ENCODE results near the gene RLBP1.

The RLBP1 gene

GRCh38 chr15:89184886-89185526, 36.4 kb downstream of the RLBP1 start:
- peaks cover 24 to 69% (median 58%) of the 10 kb centered on the region in 4 experiments for H3K36me3 ChIP-seq (ENCODE audit: control insufficient read depth in 4 of 4, insufficient read depth in 4 of 4, low read length in 3 of 4)
- no peak for DNase-seq
- no peak overlapping the region for H3K27ac ChIP-seq (ENCODE audit: insufficient read depth in 1 of 2, low read depth in 1 of 2, low read length in 2 of 2, poor library complexity in 1 of 2, severe bottlenecking in 2 of 2)
- no peaks in the 10 kb centered on the region for H3K4me1 ChIP-seq (ENCODE audit: control extremely low read depth in 1 of 4, control insufficient read depth in 4 of 4, insufficient read depth in 4 of 4, low read length in 3 of 4)
- H3K27me3 ChIP-seq (replicated peaks in 2 of 5; ENCODE audit: control insufficient read depth in 4 of 5, insufficient read depth in 5 of 5, low read length in 4 of 5), result no peaks in the 10 kb centered on the region
- ChIA-PET CTCF (interaction anchor here (1.0 kb wide), 1 partner anchor 16 kb away, joined by 3 read pairs; no protein-coding TSS in a partner anchor), POLR2A (no interaction called here)
- no peak overlapping the region for H3K4me3 ChIP-seq (ENCODE audit: control insufficient read depth in 1 of 7, extremely low read depth in 1 of 7, insufficient read depth in 4 of 7, low read depth in 2 of 7, low read length in 6 of 7)
- H3K9me3 ChIP-seq (ENCODE audit: control extremely low read depth in 1 of 5, control insufficient read depth in 4 of 5, insufficient read depth in 2 of 5, low read depth in 1 of 5, low read length in 4 of 5), result no peaks in the 10 kb centered on the region
- over 99% methylated on average over 9 of the region's 12 CpGs for WGBS (ENCODE audit: insufficient coverage)

- DNase-seq, result no peak
- Histone ChIP-seq H3K36me3 (ENCODE audit: control insufficient read depth in 4 of 4, insufficient read depth in 4 of 4, low read length in 3 of 4) (peaks cover 18 to 68% (median 58%) of the 10 kb centered on the region in 4 experiments), H3K9me3 (ENCODE audit: control extremely low read depth in 1 of 5, control insufficient read depth in 4 of 5, insufficient read depth in 2 of 5, low read depth in 1 of 5, low read length in 4 of 5) (no peaks in the 10 kb centered on the region), H3K4me3 (ENCODE audit: control insufficient read depth in 1 of 7, extremely low read depth in 1 of 7, insufficient read depth in 4 of 7, low read depth in 2 of 7, low read length in 6 of 7) (no peak overlapping the region), H3K27me3 (replicated peaks in 2 of 5; ENCODE audit: control insufficient read depth in 4 of 5, insufficient read depth in 5 of 5, low read length in 4 of 5) (no peaks in the 10 kb centered on the region), H3K4me1 (ENCODE audit: control extremely low read depth in 1 of 4, control insufficient read depth in 4 of 4, insufficient read depth in 4 of 4, low read length in 3 of 4) (no peaks in the 10 kb centered on the region), H3K27ac (ENCODE audit: insufficient read depth in 1 of 2, low read depth in 1 of 2, low read length in 2 of 2, poor library complexity in 1 of 2, severe bottlenecking in 2 of 2) (no peak overlapping the region)
- ChIA-PET POLR2A (no interaction called here), CTCF (interaction anchor here (2.6 kb wide), 1 partner anchor 12 kb away, joined by 9 read pairs; no protein-coding TSS in a partner anchor)
- 96% methylated on average over 6 of the region's 6 CpGs for whole genome bisulfite sequencing (ENCODE audit: insufficient coverage)
Measured at GRCh38 chr15:89184357-89184756, 37.0 kb downstream of the RLBP1 start.

- H3K27ac ChIP-seq (ENCODE audit: insufficient read depth in 1 of 2, low read depth in 1 of 2, low read length in 2 of 2, poor library complexity in 1 of 2, severe bottlenecking in 2 of 2), result no peak overlapping the region
- DNase-seq, result no peak
Measured at GRCh38 chr15:89179966-89180875, 41.2 kb downstream of the RLBP1 start.

GRCh38 chr15:89178307-89178977, 42.9 kb downstream of the RLBP1 start:
- CTCF ChIA-PET, result interaction anchor here (0.6 to 18.1 kb wide), 28 partner anchors 9 to 299 kb away, joined by 3 to 361 read pairs (median 4); partner anchors contain the start of gene ABHD2
- WGBS (ENCODE audit: insufficient coverage), result 98% methylated on average over 10 of the region's 11 CpGs
- no peak overlapping the region for H3K27ac ChIP-seq (ENCODE audit: insufficient read depth in 1 of 2, low read depth in 1 of 2, low read length in 2 of 2, poor library complexity in 1 of 2, severe bottlenecking in 2 of 2)
- H3K27me3 ChIP-seq (replicated peaks in 2 of 5; ENCODE audit: control insufficient read depth in 4 of 5, insufficient read depth in 5 of 5, low read length in 4 of 5), result no peaks in the 10 kb centered on the region
- peaks cover 21 to 72% (median 52%) of the 10 kb centered on the region in 4 experiments for H3K36me3 ChIP-seq (ENCODE audit: control insufficient read depth in 4 of 4, insufficient read depth in 4 of 4, low read length in 3 of 4)
- no peak for DNase-seq
- no peaks in the 10 kb centered on the region for H3K9me3 ChIP-seq (ENCODE audit: control extremely low read depth in 1 of 5, control insufficient read depth in 4 of 5, insufficient read depth in 2 of 5, low read depth in 1 of 5, low read length in 4 of 5)
- H3K4me1 ChIP-seq (ENCODE audit: control extremely low read depth in 1 of 4, control insufficient read depth in 4 of 4, insufficient read depth in 4 of 4, low read length in 3 of 4), result peaks cover 0 to 6% (median 0%) of the 10 kb centered on the region in 4 experiments
- POLR2A ChIA-PET, result interaction anchor here (0.6 kb wide), 1 partner anchor 191 kb away, joined by 5 read pairs; no protein-coding TSS in a partner anchor
- H3K4me3 ChIP-seq (ENCODE audit: control insufficient read depth in 1 of 7, extremely low read depth in 1 of 7, insufficient read depth in 4 of 7, low read depth in 2 of 7, low read length in 6 of 7), result no peak overlapping the region

More at GRCh38 chr15:89179966-89180875, 41.2 kb downstream of the RLBP1 start:
- Histone ChIP-seq H3K36me3 (ENCODE audit: control insufficient read depth in 4 of 4, insufficient read depth in 4 of 4, low read length in 3 of 4) (peaks cover 23 to 69% (median 52%) of the 10 kb centered on the region in 4 experiments), H3K9me3 (ENCODE audit: control extremely low read depth in 1 of 5, control insufficient read depth in 4 of 5, insufficient read depth in 2 of 5, low read depth in 1 of 5, low read length in 4 of 5) (no peaks in the 10 kb centered on the region), H3K4me3 (ENCODE audit: control insufficient read depth in 1 of 7, extremely low read depth in 1 of 7, insufficient read depth in 4 of 7, low read depth in 2 of 7, low read length in 6 of 7) (no peak overlapping the region), H3K27me3 (replicated peaks in 2 of 5; ENCODE audit: control insufficient read depth in 4 of 5, insufficient read depth in 5 of 5, low read length in 4 of 5) (no peaks in the 10 kb centered on the region), H3K4me1 (ENCODE audit: control extremely low read depth in 1 of 4, control insufficient read depth in 4 of 4, insufficient read depth in 4 of 4, low read length in 3 of 4) (peaks cover 0 to 6% (median 0%) of the 10 kb centered on the region in 4 experiments)
- WGBS (ENCODE audit: insufficient coverage), result 0% methylated on average over 1 of the region's 5 CpGs
- ChIA-PET POLR2A (interaction anchor here (0.6 kb wide), 1 partner anchor 42 kb away, joined by 4 read pairs; no protein-coding TSS in a partner anchor), CTCF (interaction anchor here (1.4 to 18.1 kb wide), 5 partner anchors 8 to 275 kb away, joined by 3 to 361 read pairs (median 5); no protein-coding TSS in a partner anchor)

GRCh38 chr15:89177633-89178306, 43.6 kb downstream of the RLBP1 start:
- WGBS (ENCODE audit: insufficient coverage), result 20% methylated on average over 6 of the region's 6 CpGs
- Histone ChIP-seq H3K4me1 (ENCODE audit: control extremely low read depth in 1 of 4, control insufficient read depth in 4 of 4, insufficient read depth in 4 of 4, low read length in 3 of 4) (peaks cover 0 to 6% (median 0%) of the 10 kb centered on the region in 4 experiments), H3K4me3 (ENCODE audit: control insufficient read depth in 1 of 7, extremely low read depth in 1 of 7, insufficient read depth in 4 of 7, low read depth in 2 of 7, low read length in 6 of 7) (no peak overlapping the region), H3K9me3 (ENCODE audit: control extremely low read depth in 1 of 5, control insufficient read depth in 4 of 5, insufficient read depth in 2 of 5, low read depth in 1 of 5, low read length in 4 of 5) (no peaks in the 10 kb centered on the region), H3K27me3 (replicated peaks in 2 of 5; ENCODE audit: control insufficient read depth in 4 of 5, insufficient read depth in 5 of 5, low read length in 4 of 5) (no peaks in the 10 kb centered on the region), H3K27ac (ENCODE audit: insufficient read depth in 1 of 2, low read depth in 1 of 2, low read length in 2 of 2, poor library complexity in 1 of 2, severe bottlenecking in 2 of 2) (no peak overlapping the region), H3K36me3 (ENCODE audit: control insufficient read depth in 4 of 4, insufficient read depth in 4 of 4, low read length in 3 of 4) (peaks cover 22 to 75% (median 55%) of the 10 kb centered on the region in 4 experiments)
- ChIA-PET POLR2A (interaction anchor here (0.6 kb wide), 1 partner anchor 190 kb away, joined by 5 read pairs; no protein-coding TSS in a partner anchor), CTCF (interaction anchor here (0.6 to 18.1 kb wide), 32 partner anchors 9 to 299 kb away, joined by 3 to 361 read pairs (median 4); partner anchors contain the start of gene ABHD2)
- DNase-seq, result peak; percentile 79 to 91 (median 85)

- H3K36me3 ChIP-seq (ENCODE audit: control insufficient read depth in 4 of 4, insufficient read depth in 4 of 4, low read length in 3 of 4), result peaks cover 22 to 75% (median 54%) of the 10 kb centered on the region in 4 experiments
- no peaks in the 10 kb centered on the region for H3K9me3 ChIP-seq (ENCODE audit: control extremely low read depth in 1 of 5, control insufficient read depth in 4 of 5, insufficient read depth in 2 of 5, low read depth in 1 of 5, low read length in 4 of 5)
- DNase-seq, result no peak
- H3K4me3 ChIP-seq (ENCODE audit: control insufficient read depth in 1 of 7, extremely low read depth in 1 of 7, insufficient read depth in 4 of 7, low read depth in 2 of 7, low read length in 6 of 7), result no peak overlapping the region
- 99% methylated on average over 12 of the region's 12 CpGs for WGBS (ENCODE audit: insufficient coverage)
- no peaks in the 10 kb centered on the region for H3K27me3 ChIP-seq (replicated peaks in 2 of 5; ENCODE audit: control insufficient read depth in 4 of 5, insufficient read depth in 5 of 5, low read length in 4 of 5)
- H3K27ac ChIP-seq (ENCODE audit: insufficient read depth in 1 of 2, low read depth in 1 of 2, low read length in 2 of 2, poor library complexity in 1 of 2, severe bottlenecking in 2 of 2), result no peak overlapping the region
- H3K4me1 ChIP-seq (ENCODE audit: control extremely low read depth in 1 of 4, control insufficient read depth in 4 of 4, insufficient read depth in 4 of 4, low read length in 3 of 4), result peaks cover 0 to 6% (median 0%) of the 10 kb centered on the region in 4 experiments
- ChIA-PET CTCF (interaction anchor here (0.7 to 18.1 kb wide), 22 partner anchors 10 to 273 kb away, joined by 3 to 361 read pairs (median 6); partner anchors contain the start of gene ABHD2), POLR2A (no interaction called here)
Measured at GRCh38 chr15:89177116-89177515, 44.3 kb downstream of the RLBP1 start.

All from common myeloid progenitor, CD34-positive (primary cell).